Measurements from ENCODE around the gene PCDHGB6. TPM values are rescaled to one million over a fixed set of nuclear protein-coding genes. Genes with fewer than 3 reads are reported as not detected.

The PCDHGB6 gene
- total RNA-seq, 1 donor from 2014 or later, result 3.0 TPM

Other genes with a start within 250 kb of the PCDHGB6 start
- gene PCDHB7, start 235.4 kb upstream of the PCDHGB6 start, total RNA-seq, result 0.32 and 0.60 TPM in 2 replicates
- gene PCDHB8, start 230.2 kb upstream of the PCDHGB6 start, total RNA-seq, result 0.32 and 0.69 TPM in 2 replicates
- gene PCDHB16, start 225.6 kb upstream of the PCDHGB6 start, total RNA-seq, result 0.16 and 2.1 TPM in 2 replicates
- 0.16 and 0.69 TPM in 2 replicates for gene PCDHB9, start 220.9 kb upstream of the PCDHGB6 start, total RNA-seq
- 0.47 and 1.4 TPM in 2 replicates for gene PCDHB10, start 215.7 kb upstream of the PCDHGB6 start, total RNA-seq
- 0.16 and 0.69 TPM in 2 replicates for gene PCDHB11, start 208.4 kb upstream of the PCDHGB6 start, total RNA-seq
- 0.16 and 0.86 TPM in 2 replicates for gene PCDHB12, start 199.3 kb upstream of the PCDHGB6 start, total RNA-seq
- gene PCDHB13, start 194.1 kb upstream of the PCDHGB6 start, total RNA-seq, result 0.32 and 0.94 TPM in 2 replicates
- 0.63 and 2.6 TPM in 2 replicates for gene PCDHB14, start 184.7 kb upstream of the PCDHGB6 start, total RNA-seq
- 0.32 and 0.60 TPM in 2 replicates for gene PCDHB15, start 162.6 kb upstream of the PCDHGB6 start, total RNA-seq
- 0.32 TPM in 1 of 2 replicates, not detected in the other for gene SLC25A2, start 104.0 kb upstream of the PCDHGB6 start, total RNA-seq
- gene TAF7, start 87.2 kb upstream of the PCDHGB6 start, total RNA-seq, result 67.1 and 89.5 TPM in 2 replicates
- 1.3 and 1.9 TPM in 2 replicates for gene PCDHGA1, start 77.5 kb upstream of the PCDHGB6 start, total RNA-seq
- 2.3 and 4.9 TPM in 2 replicates for gene PCDHGA2, start 69.3 kb upstream of the PCDHGB6 start, total RNA-seq
- gene PCDHGA3, start 64.2 kb upstream of the PCDHGB6 start, total RNA-seq, result 1.0 and 1.9 TPM in 2 replicates
- gene PCDHGB1, start 57.9 kb upstream of the PCDHGB6 start, total RNA-seq, result 1.5 and 3.8 TPM in 2 replicates
- 1.1 and 4.7 TPM in 2 replicates for gene PCDHGA4, start 53.0 kb upstream of the PCDHGB6 start, total RNA-seq
- gene PCDHGB2, start 48.0 kb upstream of the PCDHGB6 start, total RNA-seq, result 3.0 and 4.1 TPM in 2 replicates
- gene PCDHGA5, start 43.9 kb upstream of the PCDHGB6 start, total RNA-seq, result 1.6 and 2.0 TPM in 2 replicates
- gene PCDHGB3, start 37.8 kb upstream of the PCDHGB6 start, total RNA-seq, result 5.1 and 5.4 TPM in 2 replicates
- gene PCDHGA6, start 34.1 kb upstream of the PCDHGB6 start, total RNA-seq, result 2.4 and 3.9 TPM in 2 replicates
- gene PCDHGA7, start 25.3 kb upstream of the PCDHGB6 start, total RNA-seq, result 5.7 and 11.5 TPM in 2 replicates
- 26.7 and 34.0 TPM in 2 replicates for gene PCDHGB4, start 20.3 kb upstream of the PCDHGB6 start, total RNA-seq
- 3.5 and 4.4 TPM in 2 replicates for gene PCDHGA8, start 15.4 kb upstream of the PCDHGB6 start, total RNA-seq
- gene PCDHGB5, start 10.1 kb upstream of the PCDHGB6 start, total RNA-seq, result 33.0 and 33.1 TPM in 2 replicates
- gene PCDHGA9, start 5.2 kb upstream of the PCDHGB6 start, total RNA-seq, result 2.9 and 3.8 TPM in 2 replicates
- gene PCDHGA10, start 5.0 kb downstream of the PCDHGB6 start, total RNA-seq, result 2.3 and 7.1 TPM in 2 replicates
- 5.2 and 9.9 TPM in 2 replicates for gene PCDHGB7, start 9.7 kb downstream of the PCDHGB6 start, total RNA-seq
- 7.0 and 12.0 TPM in 2 replicates for gene PCDHGA11, start 13.0 kb downstream of the PCDHGB6 start, total RNA-seq
- 7.4 and 15.8 TPM in 2 replicates for gene PCDHGA12, start 22.5 kb downstream of the PCDHGB6 start, total RNA-seq
- 55.5 and 158 TPM in 2 replicates for gene PCDHGC3, start 67.9 kb downstream of the PCDHGB6 start, total RNA-seq
- 3.2 and 3.3 TPM in 2 replicates for gene PCDHGC4, start 77.0 kb downstream of the PCDHGB6 start, total RNA-seq
- 3.5 and 4.4 TPM in 2 replicates for gene PCDHGC5, start 81.1 kb downstream of the PCDHGB6 start, total RNA-seq
- gene DIAPH1, start 211.0 kb downstream of the PCDHGB6 start, total RNA-seq, result 17.9 and 23.5 TPM in 2 replicates
- 57.0 and 57.8 TPM in 2 replicates for gene HDAC3, start 228.8 kb downstream of the PCDHGB6 start, total RNA-seq
- gene RELL2, start 229.0 kb downstream of the PCDHGB6 start, total RNA-seq, result 0.77 and 1.4 TPM in 2 replicates
- gene FCHSD1, start 243.4 kb downstream of the PCDHGB6 start, total RNA-seq, result 25.1 and 25.2 TPM in 2 replicates

Data from bronchial smooth muscle cell (primary cell).